CD4-positive, alpha-beta T cell (primary cell): ENCODE results near the gene SPATA16. TPM values are rescaled to one million over a fixed set of nuclear protein-coding genes. Genes with fewer than 3 reads are reported as not detected.
"Not testable (repeated sequence)": the region's sequence is repeated elsewhere in the genome, so short reads cannot be mapped to it uniquely, and the experiment has no call there.

Experiments used
- ATAC-seq: fragments of 200-7000 bp; cut with Tn5 transposase; one replicate; pipeline ENCODE4 v1.10.0; 2022; ENCODE audit warnings: mild to moderate bottlenecking; ENCODE audit not compliant: poor library complexity
- CTCF ChIA-PET: fragments of 350-600 bp; sonication (Branson Sonifier 250); formaldehyde crosslinking; loops from one replicate; lab custom pipeline; 2021; ENCODE audit warnings: antibody characterized with exemption, inconsistent platforms; lab: Charles Lee
- POLR2A ChIA-PET: fragments of 350-600 bp; sonication (Branson Sonifier 250); formaldehyde crosslinking; loops from one replicate; lab custom pipeline; 2021; ENCODE audit warnings: antibody characterized with exemption, inconsistent platforms; lab: Charles Lee
- DNase-seq, 14 experiments: peaks; one replicate each; pipeline ENCODE4 v3.0.0-alpha.2; 2013 to 2020; ENCODE audit warnings: mixed read lengths in 2 of 14
- H3K27ac ChIP-seq, 2 donors: one replicate each; pipeline versions ENCODE4 v1.5.1 to v1.7.0; 2013; ENCODE audit warnings: low read length in 2 of 2, low read depth in 1 of 2, mild to moderate bottlenecking in 1 of 2
- H3K27me3 ChIP-seq, 2 experiments: 1 replicate in 1 of 2; 2 replicates in 1 of 2; pipeline versions ENCODE4 v1.6.1 to v1.7.0; 2013; ENCODE audit warnings: low read length in 2 of 2, control low read depth in 1 of 2, mild to moderate bottlenecking in 1 of 2, moderate library complexity in 1 of 2; ENCODE audit not compliant: insufficient read depth in 2 of 2, control insufficient read depth in 1 of 2
- H3K36me3 ChIP-seq: one replicate; pipeline ENCODE4 v1.6.1; 2013; ENCODE audit warnings: low read length, control low read depth; ENCODE audit not compliant: insufficient read depth
- H3K4me1 ChIP-seq: one replicate; pipeline ENCODE4 v1.6.1; 2013; ENCODE audit warnings: low read length, control low read depth; ENCODE audit not compliant: insufficient read depth
- H3K4me3 ChIP-seq: one replicate; pipeline ENCODE4 v1.5.1; 2013; ENCODE audit warnings: mild to moderate bottlenecking, low read length, moderate library complexity
- H3K9me3 ChIP-seq, 2 experiments: 1 replicate in 1 of 2; 2 replicates in 1 of 2; pipeline versions ENCODE4 v1.6.1 to v1.7.0; 2013; ENCODE audit warnings: low read length in 2 of 2, mild to moderate bottlenecking in 2 of 2, control low read depth in 1 of 2, moderate library complexity in 1 of 2; ENCODE audit not compliant: control insufficient read depth in 1 of 2, insufficient read depth in 1 of 2
- H3K27ac Mint-ChIP-seq: one replicate; pipeline ENCODE4 v1.8.0; 2020; ENCODE audit warnings: mixed read lengths
- H3K27me3 Mint-ChIP-seq: one replicate; pipeline ENCODE4 v1.8.0; 2021; ENCODE audit warnings: mixed read lengths
- H3K36me3 Mint-ChIP-seq: one replicate; pipeline ENCODE4 v1.8.0; 2021; ENCODE audit warnings: low read depth, mixed read lengths
- H3K4me1 Mint-ChIP-seq: one replicate; pipeline ENCODE4 v1.8.0; 2021; ENCODE audit warnings: low read depth, mixed read lengths
- H3K4me3 Mint-ChIP-seq: one replicate; pipeline ENCODE4 v1.8.0; 2020; ENCODE audit warnings: mild to moderate bottlenecking, mixed read lengths
- H3K9me3 Mint-ChIP-seq: one replicate; pipeline ENCODE4 v1.8.0; 2020; ENCODE audit warnings: mixed read lengths
- CTCF ChIP-seq: fragments of 200-600 bp; IDR thresholded peaks from one replicate; pipeline ENCODE4 v1.8.0; 2022; ENCODE audit warnings: antibody characterized with exemption, mild to moderate bottlenecking
- intact Hi-C, 2 experiments: fragments of 100-400 bp; cut with DNase I in 1 of 2; cut with micrococcal nuclease in 1 of 2; formaldehyde crosslinking; loops; one replicate each; pipeline versions ENCODE4 v1.15.1 to v1.9.0; 2023 to 2025; cut with DNase I, micrococcal nuclease
- total RNA-seq, 174 experiments: library from RNA in 2 of 174; stranded (reverse) in 2 of 174; gene quantifications; one replicate each; pipeline ENCODE4 v1.2.3 and lab custom pipeline; 2021 to 2026

Gene SPATA16
- total RNA-seq, 2 experiments from 2014 or later: not detected

GRCh38 chr3:172892158-172892557, 248.9 kb downstream of the SPATA16 start:
- Mint-ChIP-seq H3K27ac (no peak overlapping the region), H3K9me3 (peaks cover 2% of the 10 kb centered on the region), H3K4me1 (no peaks in the 10 kb centered on the region), H3K4me3 (no peak overlapping the region), H3K27me3 (peaks cover 4% of the 10 kb centered on the region), H3K36me3 (no peaks in the 10 kb centered on the region)
- no peak overlapping the region for H3K4me3 ChIP-seq
- TF ChIP-seq CTCF: no peak
- ChIA-PET CTCF (no interaction called here), POLR2A (no interaction called here)
- H3K4me1 ChIP-seq: no peaks in the 10 kb centered on the region
- intact Hi-C loops: no loop called here
- no peaks in the 10 kb centered on the region for H3K9me3 ChIP-seq
- no peak overlapping the region for H3K27ac ChIP-seq
- peaks cover 0 to 3% of the 10 kb centered on the region in 2 experiments for H3K27me3 ChIP-seq
- H3K36me3 ChIP-seq: no peaks in the 10 kb centered on the region
- no peak for DNase-seq
- ATAC-seq: no peak

- Mint-ChIP-seq H3K27ac (no peak overlapping the region), H3K4me1 (no peaks in the 10 kb centered on the region), H3K36me3 (no peaks in the 10 kb centered on the region), H3K9me3 (peaks cover 5% of the 10 kb centered on the region), H3K27me3 (peaks cover 4% of the 10 kb centered on the region), H3K4me3 (no peak overlapping the region)
- TF ChIP-seq CTCF: no peak
- H3K4me1 ChIP-seq: no peaks in the 10 kb centered on the region
- ChIA-PET POLR2A (interaction anchor here (0.6 kb wide), 1 partner anchor 17 kb away, joined by 3 read pairs; no protein-coding TSS in a partner anchor), CTCF (no interaction called here)
- DNase-seq (no peak), ATAC-seq (no peak)
- H3K27me3 ChIP-seq: no peaks in the 10 kb centered on the region
- no peak overlapping the region for H3K27ac ChIP-seq
- no peak overlapping the region for H3K4me3 ChIP-seq
- no peaks in the 10 kb centered on the region for H3K9me3 ChIP-seq
- H3K36me3 ChIP-seq: no peaks in the 10 kb centered on the region
- intact Hi-C loops: no loop called here
Measured at GRCh38 chr3:172885704-172886103, 255.3 kb downstream of the SPATA16 start.

GRCh38 chr3:172882563-172882962, 258.5 kb downstream of the SPATA16 start:
- Mint-ChIP-seq H3K4me3 (no peak overlapping the region), H3K36me3 (no peaks in the 10 kb centered on the region), H3K4me1 (no peaks in the 10 kb centered on the region), H3K27ac (no peak overlapping the region), H3K27me3 (no peaks in the 10 kb centered on the region), H3K9me3 (peaks cover 6% of the 10 kb centered on the region)
- H3K36me3 ChIP-seq: no peaks in the 10 kb centered on the region
- no peak for TF ChIP-seq CTCF
- peaks cover 0 to 3% of the 10 kb centered on the region in 2 experiments for H3K9me3 ChIP-seq
- no peaks in the 10 kb centered on the region for H3K27me3 ChIP-seq
- ATAC-seq (no peak), DNase-seq (no peak)
- ChIA-PET POLR2A (no interaction called here), CTCF (no interaction called here)
- H3K27ac ChIP-seq: no peak overlapping the region
- no peaks in the 10 kb centered on the region for H3K4me1 ChIP-seq
- intact Hi-C loops: no loop called here
- no peak overlapping the region for H3K4me3 ChIP-seq

GRCh38 chr3:172879381-172879780, 261.7 kb downstream of the SPATA16 start:
- CTCF ChIA-PET, H3K9me3 ChIP-seq: not testable (repeated sequence)

More at GRCh38 chr3:172879381-172879780, 261.7 kb downstream of the SPATA16 start:
- H3K27ac ChIP-seq, DNase-seq, H3K27ac Mint-ChIP-seq, H3K36me3 Mint-ChIP-seq, H3K4me3 Mint-ChIP-seq, H3K4me1 ChIP-seq, H3K36me3 ChIP-seq, ATAC-seq, H3K27me3 Mint-ChIP-seq, H3K4me1 Mint-ChIP-seq, POLR2A ChIA-PET, H3K4me3 ChIP-seq, H3K27me3 ChIP-seq, H3K9me3 Mint-ChIP-seq, intact Hi-C loops: not testable (repeated sequence)
